Stimulated activated CD8-positive, alpha-beta memory T cell treated with anti-CD3 and anti-CD28 coated beads, Interleukin-7, amount 100 ng/mL, for 24 hours (primary cell): ENCODE measurements around the gene PIGR.
"Not testable (repeated sequence)": the region's sequence is repeated elsewhere in the genome, so short reads cannot be mapped to it uniquely, and the experiment has no call there.

ENCODE experiments used
- DNase-seq: peaks from one replicate; pipeline ENCODE4 v3.0.0-alpha.2; 2020; ENCODE audit warnings: low read depth

Gene PIGR

GRCh38 chr1:206933333-206933945, 12.8 kb downstream of the PIGR start:
- peak; percentile 63 for DNase-seq

GRCh38 chr1:206932177-206932576, 14.1 kb downstream of the PIGR start:
- DNase-seq, result no peak

GRCh38 chr1:206931709-206932108, 14.6 kb downstream of the PIGR start:
- no peak for DNase-seq

GRCh38 chr1:206930210-206930798, 16.0 kb downstream of the PIGR start:
- DNase-seq, result no peak

- no peak for DNase-seq
These were observed 16.7 kb downstream of the PIGR start for GRCh38 chr1:206929524-206929923.

GRCh38 chr1:206926286-206926685, 20.0 kb downstream of the PIGR start:
- no peak for DNase-seq

- DNase-seq, result no peak
These were observed 21.0 kb downstream of the PIGR start for GRCh38 chr1:206925106-206925736.

GRCh38 chr1:206924592-206925105, 21.6 kb downstream of the PIGR start:
- DNase-seq, result no peak

GRCh38 chr1:206923961-206924557, 22.2 kb downstream of the PIGR start:
- DNase-seq, result not testable (repeated sequence)

GRCh38 chr1:206923009-206923960, 23.0 kb downstream of the PIGR start:
- DNase-seq, result no peak

- no peak for DNase-seq
These were observed 23.7 kb downstream of the PIGR start for GRCh38 chr1:206922524-206922923.

GRCh38 chr1:206921772-206922265, 24.4 kb downstream of the PIGR start, which contains the start of gene FCMR:
FCMR (minus strand) TSS chr1:206921941; CDS start chr1:206921854, 87 bp downstream.
- no peak for DNase-seq

GRCh38 chr1:206918076-206918475, 28.2 kb downstream of the PIGR start:
- DNase-seq, result no peak

GRCh38 chr1:206916000-206916709, 30.1 kb downstream of the PIGR start:
- no peak for DNase-seq

- no peak for DNase-seq
These were observed 31.1 kb downstream of the PIGR start for GRCh38 chr1:206915030-206915735.

- DNase-seq, result no peak
These were observed 32.3 kb downstream of the PIGR start for GRCh38 chr1:206913766-206914537.

- DNase-seq, result no peak
These were observed 33.7 kb downstream of the PIGR start for GRCh38 chr1:206912445-206913095.

- DNase-seq, result no peak
These were observed 35.1 kb downstream of the PIGR start for GRCh38 chr1:206911064-206911663.
